DMS53 treated with DMSO at 0.1 percent for 48 hours (cell line): ENCODE measurements around the gene HYCC1.
"Not testable (repeated sequence)": the region's sequence is repeated elsewhere in the genome, so short reads cannot be mapped to it uniquely, and the experiment has no call there.

Experiments
- DNase-seq: peaks from one replicate; lab custom pipeline; 2025; ENCODE audit not compliant: unreplicated experiment; lab: John Stamatoyannopoulos, UW

The HYCC1 gene

DNA sequence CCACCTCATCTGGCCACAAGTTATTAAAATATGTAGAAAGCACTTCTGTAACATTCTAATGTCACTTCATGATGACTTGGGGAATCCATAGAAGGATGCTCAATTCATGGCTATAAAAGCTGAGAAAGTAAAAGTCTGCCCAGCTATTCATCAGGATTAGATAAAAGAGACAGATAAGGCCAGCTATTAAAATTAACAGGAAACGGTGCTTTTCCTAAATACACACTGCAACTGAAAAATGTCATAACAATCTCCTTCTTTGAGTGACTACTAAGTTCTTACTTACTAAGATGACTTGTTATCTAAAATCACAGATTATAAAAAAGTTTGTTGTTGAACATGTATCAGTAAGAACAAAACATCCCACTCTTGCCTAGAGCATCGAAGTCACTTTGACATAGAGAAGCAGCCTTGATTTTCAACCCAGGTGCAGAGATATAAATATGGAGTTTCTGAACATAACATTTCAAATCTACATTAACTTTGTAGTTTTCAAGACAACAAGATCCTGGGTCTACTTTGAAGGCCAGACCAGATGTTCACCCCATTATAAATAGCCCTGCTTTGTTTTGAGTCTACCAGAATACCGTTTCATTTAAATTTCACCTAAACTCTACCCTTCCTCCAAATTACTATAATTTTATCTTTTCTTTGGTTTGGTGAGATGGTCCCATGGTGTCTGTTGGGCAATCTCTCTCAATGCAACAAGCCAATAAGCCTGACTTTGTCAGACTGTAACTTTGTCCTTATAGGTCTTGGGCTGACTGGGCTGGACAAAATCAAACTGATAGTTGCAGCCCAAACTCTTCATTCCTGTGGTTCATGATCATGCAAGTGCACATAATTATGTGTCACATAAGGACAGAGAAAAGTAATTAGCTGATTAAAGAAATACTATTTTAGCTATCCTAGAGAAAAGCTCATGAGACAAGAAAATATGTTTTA, 24.0 kb downstream of the HYCC1 start:
- DNase-seq, result no peak

DNA sequence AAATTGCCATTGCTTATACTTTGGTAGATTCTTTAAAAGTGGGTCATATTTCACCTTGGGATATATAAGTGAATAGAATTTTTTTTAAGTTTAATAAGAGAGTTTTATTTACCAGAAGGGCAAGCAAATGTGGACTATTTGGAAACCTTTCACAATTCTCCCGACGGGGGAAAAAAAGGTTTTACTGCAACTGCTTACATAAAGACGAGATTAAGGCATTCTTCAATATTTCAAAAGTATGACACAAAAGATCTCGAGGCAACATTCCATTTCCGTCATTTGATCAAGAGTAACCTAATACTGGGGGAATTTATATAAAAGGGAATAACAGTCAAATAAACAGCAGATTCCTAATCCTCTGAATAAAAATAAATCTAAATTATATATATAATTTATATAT, 28.5 kb downstream of the HYCC1 start:
- no peak for DNase-seq

DNA sequence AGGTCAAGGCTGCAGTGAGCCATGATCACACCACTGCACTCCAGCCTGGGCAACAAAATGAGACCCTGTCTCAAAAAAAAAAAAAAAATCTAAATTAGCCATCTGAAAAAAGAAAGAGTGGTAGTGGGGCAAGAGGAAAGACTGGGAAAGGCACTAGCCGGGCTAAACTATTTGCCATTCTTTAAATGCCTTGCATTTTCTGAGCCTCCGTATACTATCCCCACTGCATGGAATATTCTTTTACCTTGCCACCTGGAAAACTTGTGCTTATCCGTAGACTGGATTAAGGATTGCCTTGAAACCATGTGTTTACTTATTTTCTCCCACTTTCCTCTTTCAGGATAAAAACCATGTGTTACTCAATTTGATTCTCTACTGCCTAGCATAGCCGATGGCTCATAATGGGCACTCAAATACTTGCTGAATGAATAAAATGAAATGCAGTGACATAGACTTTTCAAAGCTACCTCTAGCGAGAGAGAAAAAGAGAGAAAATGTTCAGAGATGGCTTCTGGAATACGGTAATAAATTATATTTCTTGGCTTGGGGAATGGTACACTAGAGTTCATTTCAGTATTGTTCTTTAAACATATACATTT, 30.6 kb downstream of the HYCC1 start:
- DNase-seq, result no peak

DNA sequence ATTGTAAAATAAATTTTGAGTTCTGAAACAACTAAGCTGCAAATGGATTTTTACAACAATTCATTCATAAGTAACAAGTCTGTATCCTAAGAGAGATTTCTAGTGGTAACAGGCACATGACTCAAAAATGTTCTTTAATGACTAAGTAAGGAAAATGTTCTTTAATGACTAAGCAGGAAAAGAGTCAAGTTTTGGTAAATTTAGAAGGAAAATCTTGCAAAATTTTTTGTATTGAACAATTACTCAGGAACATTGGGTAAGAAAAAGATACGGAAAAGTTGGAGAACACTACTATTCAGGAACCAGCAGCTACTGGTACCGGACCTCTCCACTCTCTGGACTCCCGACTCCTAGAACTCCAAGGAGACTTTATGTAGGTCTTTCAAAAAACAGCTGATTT, 33.5 kb downstream of the HYCC1 start:
- DNase-seq, result no peak

DNA sequence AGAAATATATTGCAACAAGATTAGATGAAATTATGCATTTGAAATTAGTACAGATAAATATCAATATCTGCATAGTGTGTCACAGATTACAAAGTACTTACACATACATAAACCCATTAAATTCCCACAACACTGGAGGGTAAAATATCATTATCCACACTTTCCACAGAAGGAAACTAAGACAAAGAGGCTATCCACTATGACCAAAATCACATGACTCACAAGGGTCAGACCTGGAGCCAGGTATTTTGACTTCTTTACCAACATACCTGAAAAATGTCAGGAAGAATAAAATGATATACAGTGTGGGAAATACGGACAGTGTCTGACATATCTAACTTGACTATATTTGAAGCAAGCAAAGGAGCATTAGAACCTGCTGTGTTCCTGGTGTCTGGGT, 34.1 kb downstream of the HYCC1 start:
- DNase-seq, result no peak

DNA sequence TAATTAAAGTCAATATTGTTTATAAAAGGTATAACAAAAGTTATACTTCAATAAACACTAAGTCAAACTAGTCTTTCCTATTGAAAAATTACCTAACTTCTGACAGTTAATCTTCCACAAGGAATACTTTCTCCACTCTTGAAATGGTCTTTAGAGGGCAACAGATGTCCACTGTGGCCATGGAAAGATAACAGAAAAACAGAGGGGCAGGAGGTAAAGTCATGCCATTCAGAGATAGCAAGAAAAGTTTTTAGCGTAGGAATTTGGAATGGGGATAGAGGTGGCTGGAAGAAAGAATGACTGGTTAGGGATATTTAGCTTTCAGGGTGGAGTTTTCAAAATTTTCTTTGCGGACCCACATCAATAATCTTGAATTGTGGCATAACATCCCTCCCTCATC, 34.7 kb downstream of the HYCC1 start:
- DNase-seq, result no peak

DNA sequence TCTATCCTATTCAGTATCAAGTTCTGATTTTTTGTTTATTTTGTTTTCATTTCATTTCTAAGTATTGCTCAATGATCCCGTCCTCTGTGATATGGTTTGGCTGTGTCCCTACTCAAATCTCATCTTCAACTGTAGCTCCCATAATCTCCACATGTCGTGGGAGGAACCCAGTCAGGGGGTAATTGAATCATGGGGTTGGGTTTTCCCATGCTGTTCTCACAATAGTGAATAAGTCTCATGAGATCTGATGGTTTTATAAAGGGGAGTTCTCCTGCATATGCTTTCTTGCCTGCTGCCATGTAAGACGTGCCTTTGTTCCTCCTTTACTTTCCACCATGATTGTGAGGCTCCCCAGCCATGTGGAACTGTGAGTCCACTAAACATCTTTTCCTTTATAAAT, 39.3 kb downstream of the HYCC1 start:
- DNase-seq, result not testable (repeated sequence)

DNA sequence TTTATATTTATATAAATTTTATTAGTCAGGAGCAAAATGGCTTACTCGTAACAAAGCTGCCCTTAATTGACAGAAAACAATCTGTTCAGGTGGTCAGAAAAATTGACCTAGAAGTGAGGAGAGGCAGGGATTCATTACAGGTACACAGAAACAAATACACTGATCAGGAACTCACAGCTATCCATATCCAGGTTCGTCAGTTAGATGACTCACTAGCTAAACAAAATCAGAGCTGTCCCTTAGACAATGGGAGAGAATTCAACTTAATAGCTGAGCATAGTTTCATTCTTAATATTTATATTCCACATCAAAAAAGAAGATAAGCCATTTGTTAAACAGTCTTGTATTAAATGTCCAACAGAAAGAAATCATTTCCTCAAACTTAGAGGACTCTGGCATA, 41.7 kb downstream of the HYCC1 start:
- DNase-seq, result no peak

DNA sequence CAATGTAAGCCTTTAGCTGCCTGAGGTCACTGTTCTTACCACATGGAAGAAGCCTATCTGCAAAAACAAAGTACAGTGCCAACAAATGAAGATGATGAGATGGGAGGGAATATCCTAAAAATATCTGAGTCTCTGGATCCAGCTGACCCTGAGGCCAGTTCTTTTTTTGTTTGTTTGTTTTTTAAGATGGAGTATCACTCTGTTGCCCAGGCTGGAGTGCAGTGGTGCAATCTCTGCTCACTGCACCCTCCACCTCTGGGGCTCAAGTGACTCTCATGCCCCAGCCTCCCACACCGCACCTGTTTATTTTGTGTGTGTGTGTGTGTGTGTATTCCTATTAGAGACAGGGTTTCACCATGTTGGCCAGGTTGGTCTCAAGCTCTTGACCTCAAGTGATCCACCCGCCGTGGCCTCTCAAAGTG, 44.9 kb downstream of the HYCC1 start:
- no peak for DNase-seq
